H1 (cell line): Measurements from ENCODE around the gene HEXIM1. TPM values are rescaled to one million over a fixed set of nuclear protein-coding genes. Genes with fewer than 3 reads are reported as not detected.

Experiments
- CTCF ChIA-PET: fragments of 300-600 bp; sonication (Branson Sonifier 250); formaldehyde crosslinking; loops from one replicate; lab custom pipeline; 2021; ENCODE audit not compliant: partially characterized antibody; lab: Charles Lee
- POLR2A ChIA-PET: fragments of 300-600 bp; sonication (Branson Sonifier 250); formaldehyde crosslinking; loops from one replicate; lab custom pipeline; 2021; ENCODE audit warnings: inconsistent platforms; ENCODE audit not compliant: partially characterized antibody; lab: Charles Lee
- DNase-seq, 2 experiments: peaks; one replicate each; pipeline versions ENCODE4 v3.0.0 to v3.0.0-alpha.2; 2010 to 2022; ENCODE audit warnings: low spot score in 2 of 2, low read depth in 1 of 2, mixed read lengths in 1 of 2
- FAIRE-seq: peaks from 2 replicates; lab custom pipeline; 2011; peaks lifted over from hg19 to GRCh38; lab: Jason Lieb, UNC
- H2AFZ ChIP-seq: 2 replicates; pipeline ENCODE4 v1.8.1; 2012; ENCODE audit warnings: low read length, inconsistent platforms
- H2AK5ac ChIP-seq: 2 replicates; pipeline ENCODE4 v1.6.1; 2013; ENCODE audit warnings: low read depth, low read length
- H2BK120ac ChIP-seq: replicated peaks from 2 replicates; pipeline ENCODE3; 2013; ENCODE audit warnings: low read depth, low read length, inconsistent platforms
- H2BK12ac ChIP-seq: 2 replicates; pipeline ENCODE4 v1.6.1; 2013; ENCODE audit warnings: low read depth, low read length
- H2BK15ac ChIP-seq: 2 replicates; pipeline ENCODE4 v1.6.1; 2013; ENCODE audit warnings: low read length
- H2BK20ac ChIP-seq: 2 replicates; pipeline ENCODE4 v1.6.1; 2013; ENCODE audit warnings: low read length
- H2BK5ac ChIP-seq: 2 replicates; pipeline ENCODE4 v1.6.1; 2013; ENCODE audit warnings: low read depth, low read length
- H3K14ac ChIP-seq: 2 replicates; pipeline ENCODE4 v1.6.1; 2013; ENCODE audit warnings: inconsistent platforms; ENCODE audit not compliant: insufficient read length
- H3K18ac ChIP-seq: 2 replicates; pipeline ENCODE4 v1.6.1; 2013; ENCODE audit warnings: low read length; ENCODE audit errors: extremely low read depth
- H3K23ac ChIP-seq: 2 replicates; pipeline ENCODE4 v1.6.1; 2013; ENCODE audit warnings: inconsistent platforms; ENCODE audit not compliant: insufficient read length
- H3K23me2 ChIP-seq: 2 replicates; pipeline ENCODE4 v1.6.1; 2013; ENCODE audit warnings: low read depth, low read length
- H3K27ac ChIP-seq: 2 replicates; pipeline ENCODE4 v1.6.1; 2011; ENCODE audit warnings: low read depth, low read length, inconsistent platforms
- H3K27me3 ChIP-seq, 4 experiments: replicated peaks in 1 of 4; 1 replicate in 1 of 4; 2 replicates in 3 of 4; pipeline versions ENCODE4 v1.6.1 to v1.8.1; 2011 to 2013; ENCODE audit warnings: low read length in 3 of 4, mild to moderate bottlenecking in 3 of 4, inconsistent platforms in 2 of 4, mixed read lengths in 2 of 4, moderate library complexity in 1 of 4; ENCODE audit not compliant: control insufficient read depth in 3 of 4, insufficient read depth in 3 of 4; ENCODE audit errors: extremely low read depth in 1 of 4
- H3K36me3 ChIP-seq, 4 experiments: 2 replicates each; pipeline versions ENCODE4 v1.6.1 to v1.8.1; 2011 to 2013; ENCODE audit warnings: mild to moderate bottlenecking in 4 of 4, low read length in 3 of 4, moderate library complexity in 2 of 4, control low read depth in 1 of 4, inconsistent platforms in 1 of 4; ENCODE audit not compliant: insufficient read depth in 4 of 4, control insufficient read depth in 2 of 4
- H3K4ac ChIP-seq: replicated peaks from 2 replicates; pipeline ENCODE3; 2013; ENCODE audit warnings: low read length, low read depth, mixed read lengths, inconsistent platforms; ENCODE audit not compliant: insufficient read length
- H3K4me1 ChIP-seq, 4 experiments: replicated peaks in 1 of 4; 1 replicate in 1 of 4; 2 replicates in 3 of 4; pipeline versions ENCODE4 v1.6.1 to v1.8.1; 2011 to 2013; ENCODE audit warnings: low read length in 3 of 4, inconsistent platforms in 2 of 4, mixed read lengths in 1 of 4; ENCODE audit not compliant: insufficient read depth in 4 of 4, control insufficient read depth in 3 of 4
- H3K4me2 ChIP-seq, 2 experiments: 2 replicates each; pipeline versions ENCODE4 v1.6.1 to v1.8.1; 2011 to 2013; ENCODE audit warnings: low read depth in 2 of 2, low read length in 2 of 2, control low read depth in 1 of 2, inconsistent platforms in 1 of 2, mild to moderate bottlenecking in 1 of 2; ENCODE audit not compliant: insufficient read depth in 1 of 2
- H3K4me3 ChIP-seq, 4 experiments: fragments of 200-600, 300-600 bp in 1 of 4; sonication (generic), shearing (Covaris generic), sonication (Bioruptor Twin) in 1 of 4; 2 replicates each; pipeline versions ENCODE4 v1.5.1 to v1.8.1; 2011 to 2016; ENCODE audit warnings: low read length in 4 of 4, low read depth in 3 of 4, control low read depth in 2 of 4, inconsistent platforms in 2 of 4, mild to moderate bottlenecking in 2 of 4, mixed read lengths in 1 of 4, moderate library complexity in 1 of 4; ENCODE audit not compliant: insufficient read depth in 2 of 4; ENCODE audit errors: extremely low read depth in 1 of 4
- H3K56ac ChIP-seq: replicated peaks from 2 replicates; pipeline ENCODE3; 2013; ENCODE audit warnings: low read depth, mild to moderate bottlenecking, mixed read lengths, low read length, inconsistent platforms; ENCODE audit not compliant: insufficient read length
- H3K79me1 ChIP-seq: 2 replicates; pipeline ENCODE4 v1.6.1; 2013; ENCODE audit warnings: low read depth, low read length, control low read depth
- H3K79me2 ChIP-seq, 2 experiments: 2 replicates each; pipeline versions ENCODE4 v1.6.1 to v1.8.1; 2012 to 2013; ENCODE audit warnings: low read length in 2 of 2, mild to moderate bottlenecking in 2 of 2, inconsistent platforms in 1 of 2; ENCODE audit not compliant: insufficient read depth in 2 of 2, control insufficient read depth in 1 of 2
- H3K9ac ChIP-seq, 4 experiments: replicated peaks in 1 of 4; 1 replicate in 1 of 4; 2 replicates in 3 of 4; pipeline versions ENCODE4 v1.6.1 to v1.8.1; 2011 to 2013; ENCODE audit warnings: low read depth in 3 of 4, low read length in 3 of 4, control low read depth in 2 of 4, mild to moderate bottlenecking in 2 of 4, moderate library complexity in 2 of 4, inconsistent platforms in 1 of 4; ENCODE audit errors: extremely low read depth in 1 of 4
- H3K9me3 ChIP-seq, 2 experiments: 2 replicates each; pipeline versions ENCODE4 v1.6.1 to v1.8.1; 2012 to 2013; ENCODE audit warnings: mild to moderate bottlenecking in 2 of 2, moderate library complexity in 2 of 2, control low read depth in 1 of 2, inconsistent platforms in 1 of 2, low read depth in 1 of 2, low read length in 1 of 2, mixed read lengths in 1 of 2; ENCODE audit not compliant: insufficient read depth in 2 of 2
- H4K20me1 ChIP-seq, 2 experiments: replicated peaks in 1 of 2; 2 replicates each; pipeline versions ENCODE3 to v1.8.1; 2011 to 2013; ENCODE audit warnings: inconsistent platforms in 2 of 2, low read length in 2 of 2, mild to moderate bottlenecking in 1 of 2; ENCODE audit not compliant: insufficient read depth in 2 of 2, control insufficient read depth in 1 of 2
- H4K5ac ChIP-seq: 2 replicates; pipeline ENCODE4 v1.6.1; 2013; ENCODE audit warnings: low read length, low read depth, mixed read lengths, inconsistent platforms; ENCODE audit not compliant: insufficient read length
- H4K8ac ChIP-seq: 2 replicates; pipeline ENCODE4 v1.8.0; 2013; ENCODE audit warnings: mild to moderate bottlenecking, moderate library complexity, low read length, inconsistent platforms; ENCODE audit not compliant: insufficient read depth; ENCODE audit errors: extremely low read depth
- H4K91ac ChIP-seq: replicated peaks from 2 replicates; pipeline ENCODE3; 2013; ENCODE audit warnings: low read length, mixed read lengths, inconsistent platforms; ENCODE audit not compliant: insufficient read length
- HDAC2 ChIP-seq, 2 experiments: fragments of 300-600 bp in 1 of 2; sonication (generic) in 1 of 2; IDR thresholded peaks; 2 replicates each; pipeline ENCODE4 v1.6.1; 2011 to 2012; ENCODE audit warnings: low read depth in 2 of 2, low read length in 2 of 2, mild to moderate bottlenecking in 2 of 2, moderate library complexity in 2 of 2, borderline replicate concordance in 1 of 2, inconsistent platforms in 1 of 2
- PHF8 ChIP-seq: fragments of 200-600 bp; sonication (generic); conservative IDR thresholded peaks from 2 replicates; pipeline ENCODE4 v1.7.1; 2012; ENCODE audit warnings: low read depth, mild to moderate bottlenecking, inconsistent platforms, low read length, moderate library complexity
- TCF12 ChIP-seq: IDR thresholded peaks from 2 replicates; pipeline ENCODE4 v1.6.1; 2011; ENCODE audit warnings: low read depth, mild to moderate bottlenecking, low read length
- WGBS, 2 experiments: shearing (Covaris generic) in 1 of 2; methylation state at CpG; one replicate each; pipeline versions ENCODE4 v1.1.6 to v1.1.7; 2013 to 2015; ENCODE audit warnings: low lambda C conversion rate in 2 of 2, mixed read lengths in 2 of 2, inconsistent platforms in 1 of 2, low coverage in 1 of 2, missing lambda C conversion rate in 1 of 2; ENCODE audit not compliant: insufficient replicate concordance in 2 of 2, insufficient coverage in 1 of 2, insufficient read length in 1 of 2; ENCODE audit errors: extremely low coverage in 1 of 2, missing lambda C conversion rate in 1 of 2; 5-methylcytosine and 5-hydroxymethylcytosine counted together
- polyA plus RNA-seq, 7 experiments: library from polyadenylated mRNA; depleted of rRNA in 3 of 7; stranded (reverse) in 5 of 7; unstranded in 2 of 7; fragments of >200 nt in 5 of 7; fragments of 200-250 nt in 2 of 7; gene quantifications; 1 replicate in 5 of 7; 2 replicates in 1 of 7; 4 replicates in 1 of 7; pipeline versions ENCODE4 v1.2.1 to v1.2.3, GENCODE V29; 2011 to 2013; ENCODE audit warnings: missing spikeins in 2 of 7, mixed read lengths in 2 of 7
- total RNA-seq: library from RNA; stranded (reverse); fragmentation: NEBNext Ultra II Directional; extraction: Animal tissue kit (Norgen Biotek cat#: 25700); gene quantifications from 2 replicates; pipeline ENCODE4 v1.2.1, GENCODE V29; 2021

The HEXIM1 gene
- total and polyA plus RNA-seq, 2 of the 8 experiments (the other 6 are each of a cell fraction or from before 2014, with no cell fraction given), result 9.1 to 38.3 TPM

DNA sequence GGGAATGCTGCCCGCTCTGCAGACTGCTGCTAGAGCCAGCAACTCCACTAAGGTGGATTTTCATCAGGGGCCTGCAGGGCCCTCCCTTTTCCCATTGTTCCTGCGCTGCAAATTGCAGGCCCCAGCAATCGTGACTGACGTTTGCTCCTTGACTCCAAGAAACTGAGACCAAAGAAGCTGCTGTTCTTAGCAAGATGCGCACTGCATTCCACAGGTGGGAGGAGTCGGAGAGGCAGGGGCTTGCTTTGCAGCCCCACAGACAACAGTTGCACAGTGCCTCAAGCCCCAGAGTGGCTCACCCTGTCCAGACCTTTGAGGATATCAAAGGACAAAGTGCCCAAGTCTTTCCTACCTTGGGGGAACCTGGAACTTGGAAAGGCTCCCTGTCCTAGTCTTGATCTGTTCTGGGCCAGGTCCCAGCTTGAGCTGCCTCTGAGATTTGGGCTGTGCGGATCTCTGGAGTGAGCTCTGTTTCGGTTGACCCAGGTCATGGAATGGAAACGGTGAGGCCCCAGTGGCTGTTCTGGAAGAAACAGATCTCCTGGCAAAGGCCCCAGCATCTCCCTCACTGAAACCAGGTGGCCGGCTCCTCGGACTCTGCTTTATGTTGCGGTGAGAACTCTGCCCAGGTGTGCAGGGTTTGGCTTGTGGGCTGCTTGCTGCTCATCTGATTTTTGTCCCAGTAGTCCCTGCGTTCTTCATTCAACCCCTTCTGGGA is 40.8 kb upstream of the HEXIM1 start:
- no peaks in the 10 kb centered on the region for H3K27me3 ChIP-seq
- H3K79me1 ChIP-seq, result no peaks in the 10 kb centered on the region; the same call in 1 of the 2 replicates
- no peak overlapping the region for H4K91ac ChIP-seq
- WGBS, 2 experiments, result 94% methylated on average over 13 of the region's 13 CpGs; no CpG with 5 or more reads in 1 of the 2 experiments
- no peak overlapping the region for H3K4me3 ChIP-seq
- H4K20me1 ChIP-seq, result peaks cover 6 to 8% of the 10 kb centered on the region in 2 experiments
- TF ChIP-seq TCF12 (no peak), PHF8 (no peak), HDAC2 (IDR thresholded peaks at IDR 0.05; ENCODE audit: borderline replicate concordance in 1 of 2, low read depth in 2 of 2, low read length in 2 of 2) (no peak)
- H2BK12ac ChIP-seq, result no peak overlapping the region
- no peak overlapping the region for H4K8ac ChIP-seq
- H4K5ac ChIP-seq, result no peak overlapping the region
- POLR2A ChIA-PET, result interaction anchor here (0.6 to 1.6 kb wide), 7 partner anchors 9 to 126 kb away, joined by 3 to 5 read pairs (median 3); partner anchors contain the start of gene NMT1
- H3K4me1 ChIP-seq, result no peaks in the 10 kb centered on the region; a peak in 1 of 7 replicates
- FAIRE-seq (no peak), DNase-seq (no peak)
- H3K56ac ChIP-seq, result no peak overlapping the region
- peaks cover 38 to 63% (median 52%) of the 10 kb centered on the region in 4 experiments for H3K36me3 ChIP-seq
- H3K4ac ChIP-seq, result no peak overlapping the region
- no peak overlapping the region for H3K23ac ChIP-seq
- H3K23me2 ChIP-seq, result no peaks in the 10 kb centered on the region
- no peak overlapping the region for H3K18ac ChIP-seq
- no peaks in the 10 kb centered on the region for H3K79me2 ChIP-seq
- H2AK5ac ChIP-seq, result no peak overlapping the region
- H2BK15ac ChIP-seq, result no peak overlapping the region
- H3K4me2 ChIP-seq, result no peak overlapping the region
- H3K9ac ChIP-seq, result no peak overlapping the region
- CTCF ChIA-PET, result interaction anchor here (0.6 to 8.1 kb wide), 10 partner anchors 10 to 165 kb away, joined by 3 to 67 read pairs (median 4); partner anchors contain the start of genes ACBD4 and PLCD3
- H3K9me3 ChIP-seq, result no peaks in the 10 kb centered on the region
- no peak overlapping the region for H2BK20ac ChIP-seq
- H2AFZ ChIP-seq, result no peak overlapping the region
- no peak overlapping the region for H3K14ac ChIP-seq
- no peak overlapping the region for H3K27ac ChIP-seq
- H2BK5ac ChIP-seq, result no peak overlapping the region
- H2BK120ac ChIP-seq, result no peak overlapping the region
